ENCODE results near the gene FOXD2.

GRCh38 chr1:47436979-47437446, 831 bp upstream of the FOXD2 start:
- no peak for TF ChIP-seq POLR2AphosphoS2 (conservative IDR thresholded peaks at IDR 0.05; ENCODE audit: low read length)
- no peak for TF ChIP-seq EP300 (IDR thresholded peaks at IDR 0.05)
- TF ChIP-seq EHMT2 (IDR thresholded peaks at IDR 0.05; ENCODE audit: low read depth): no peak

All from A549 (cell line).